Endothelial cell of hepatic sinusoid (primary cell): ENCODE data around the gene SMIM11.
"Not testable (repeated sequence)": the region's sequence is repeated elsewhere in the genome, so short reads cannot be mapped to it uniquely, and the experiment has no call there.

ENCODE experiments used
- in situ Hi-C: cut with HindIII; loops from 2 replicates; pipeline ENCODE4 v1.10.0; 2017; ENCODE audit warnings: low sequenced_read_pairs

SMIM11 gene

DNA sequence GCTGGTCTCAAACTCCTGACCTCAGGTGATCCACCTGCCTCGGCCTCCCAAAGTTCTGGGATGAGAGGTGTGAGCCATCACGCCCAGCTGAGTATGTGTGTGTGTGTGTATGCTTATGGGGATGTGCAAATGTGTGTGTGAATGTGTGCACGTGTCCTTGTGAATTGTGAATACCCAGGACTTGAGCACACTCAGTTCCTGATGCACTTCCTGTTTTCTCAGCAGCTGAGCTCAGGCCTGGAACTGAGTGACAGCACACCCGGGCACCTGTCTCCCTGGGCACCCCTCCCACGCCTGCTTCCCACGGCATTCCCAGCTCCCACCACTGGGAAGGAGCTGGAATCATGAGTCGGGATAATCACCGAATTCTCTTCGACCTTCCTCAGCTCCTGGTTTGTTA lies 32.0 kb downstream of the SMIM11 start:
- in situ Hi-C loops = not testable (repeated sequence)

DNA sequence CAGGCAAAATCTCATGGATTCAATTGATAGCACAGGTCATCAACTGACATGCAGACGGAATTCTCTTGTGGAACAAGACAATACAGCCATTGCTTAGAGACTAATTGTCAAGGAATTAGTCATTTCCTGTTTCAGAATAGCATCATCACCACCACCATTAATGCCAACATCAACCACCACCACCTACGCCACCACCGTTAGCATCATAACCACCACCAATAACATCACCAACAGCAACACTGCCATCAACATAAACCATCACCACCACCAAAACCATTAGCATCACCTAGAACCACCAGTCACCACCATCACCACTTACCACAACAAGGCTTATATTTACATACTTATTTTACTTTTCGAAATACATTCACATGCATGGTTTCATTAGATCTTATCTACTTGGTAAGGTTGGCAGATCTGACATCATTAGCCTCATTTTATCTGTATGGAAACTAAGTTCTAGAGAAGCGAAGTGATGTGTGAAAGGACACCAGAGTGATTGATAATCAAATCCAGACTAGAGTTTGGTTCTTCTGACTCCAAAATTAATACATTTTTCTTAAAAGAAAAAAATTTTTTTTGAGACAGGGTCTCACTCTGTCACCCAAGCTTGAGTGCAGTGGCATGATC lies 42.3 kb downstream of the SMIM11 start:
- in situ Hi-C loops = not testable (repeated sequence)

DNA sequence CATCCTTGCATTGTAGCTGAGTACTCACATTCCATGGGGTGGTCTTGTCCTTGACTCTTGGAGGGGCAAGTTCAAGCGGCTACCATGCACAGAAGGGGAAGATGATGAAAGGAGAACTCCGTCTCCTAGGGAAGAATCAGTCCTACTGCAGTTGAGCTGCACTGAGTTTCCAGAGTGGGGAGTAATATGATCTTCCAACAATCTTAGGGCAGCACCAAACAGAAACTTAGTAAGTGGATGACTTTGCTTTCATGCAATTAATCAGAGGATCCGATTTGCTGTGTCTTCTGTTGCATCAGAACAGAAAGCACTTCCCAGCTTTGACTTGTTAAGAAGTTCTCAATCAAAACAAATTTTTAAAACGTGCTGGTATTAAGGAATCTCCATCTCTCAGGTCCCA lies 48.5 kb downstream of the SMIM11 start, which contains the start of gene SMIM34:
Gene SMIM34, minus strand, starts transcription at position 147 of the 400 bp plus-strand sequence. Its CDS starts 112 bp downstream, at position 35.
- in situ Hi-C loops = not testable (repeated sequence)

DNA sequence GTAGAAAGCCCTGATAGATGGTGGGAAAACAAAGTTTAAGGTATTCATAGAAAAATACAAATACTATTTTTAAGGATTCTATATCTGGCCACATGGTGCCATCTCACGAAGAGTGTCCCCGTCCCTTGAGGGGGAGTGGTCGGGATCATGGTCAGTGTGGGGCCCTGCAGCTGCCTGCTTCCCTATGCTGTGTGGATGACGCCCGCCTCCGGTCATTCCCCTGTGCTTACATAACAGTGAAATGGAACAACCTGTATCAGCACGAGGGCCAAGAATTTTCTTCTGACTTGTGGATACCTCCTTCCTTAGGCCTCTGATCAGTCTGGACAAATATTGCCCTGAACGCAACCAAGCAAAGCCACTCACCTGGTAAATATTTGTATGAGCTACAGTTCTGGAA lies 52.0 kb downstream of the SMIM11 start:
- in situ Hi-C loops = not testable (repeated sequence)

DNA sequence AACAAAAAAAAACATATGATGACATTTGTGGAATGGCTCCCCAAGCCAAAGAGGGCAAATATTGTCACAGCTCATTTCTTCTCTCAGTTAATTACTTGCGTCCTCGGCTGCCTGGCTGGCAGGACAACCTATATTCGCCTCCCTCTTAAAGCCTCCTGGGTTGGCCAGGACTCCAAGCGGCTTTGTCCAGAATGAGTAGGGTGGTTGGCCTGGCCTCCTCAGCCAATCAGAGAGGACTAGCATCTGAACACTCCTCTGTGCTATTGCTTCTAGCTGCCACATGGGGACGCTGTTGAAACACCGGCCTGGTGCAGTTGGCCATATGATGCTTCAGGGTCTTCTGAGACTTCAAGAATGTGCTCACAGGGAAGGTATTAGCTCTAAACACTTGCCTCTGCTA lies 53.1 kb downstream of the SMIM11 start:
- in situ Hi-C loops = not testable (repeated sequence)

DNA sequence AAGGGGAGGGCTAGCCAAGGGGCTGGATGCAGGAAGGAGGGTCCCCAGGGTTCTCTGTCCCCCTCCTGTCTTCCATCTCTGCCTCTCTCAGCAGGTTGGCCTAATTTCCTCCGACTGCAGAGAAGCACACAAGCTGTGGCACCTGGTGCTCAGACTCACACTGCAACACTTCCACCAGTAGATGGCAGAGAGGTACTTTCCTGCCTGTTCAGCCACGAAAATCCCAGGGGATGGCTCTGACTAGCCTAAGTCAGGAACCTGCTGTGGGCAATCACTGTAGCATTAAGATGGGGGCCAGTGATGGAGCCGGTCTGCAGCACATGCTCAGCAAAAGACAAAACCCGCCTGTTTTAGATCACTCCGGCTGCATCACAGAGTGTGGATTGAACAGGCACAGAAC lies 54.4 kb downstream of the SMIM11 start:
- in situ Hi-C loops = not testable (repeated sequence)
